GM12801 (cell line): ENCODE data around the gene AMER2.

Experiments
- TF ChIP-seq, protein P1 (sequence below): IDR thresholded peaks from one replicate; pipeline ENCODE4 v1.5.1; 2011; ENCODE audit warnings: control low read depth; ENCODE audit not compliant: insufficient read length; ENCODE audit errors: extremely low read depth

Gene AMER2

DNA sequence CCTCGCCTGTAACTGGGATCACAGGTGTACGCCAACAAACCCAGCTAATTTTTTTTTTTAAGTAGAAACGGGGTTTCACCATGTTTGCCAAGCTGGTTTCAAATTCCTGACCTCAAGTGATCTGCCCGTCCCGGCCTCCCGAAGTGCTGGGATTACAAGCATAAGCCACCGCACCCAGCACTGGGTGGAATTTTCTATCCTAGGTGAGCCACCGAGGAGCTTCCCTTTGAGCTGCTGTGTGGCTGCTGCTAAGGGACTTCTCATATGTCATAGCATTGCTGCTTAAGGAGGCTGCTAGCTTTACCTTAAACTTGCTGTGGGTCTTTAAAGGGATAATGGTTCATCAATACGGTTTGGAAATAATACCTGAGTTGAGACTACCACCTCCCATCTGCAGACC, 2.9 kb upstream of the AMER2 start:
- TF ChIP-seq, protein P1, sequence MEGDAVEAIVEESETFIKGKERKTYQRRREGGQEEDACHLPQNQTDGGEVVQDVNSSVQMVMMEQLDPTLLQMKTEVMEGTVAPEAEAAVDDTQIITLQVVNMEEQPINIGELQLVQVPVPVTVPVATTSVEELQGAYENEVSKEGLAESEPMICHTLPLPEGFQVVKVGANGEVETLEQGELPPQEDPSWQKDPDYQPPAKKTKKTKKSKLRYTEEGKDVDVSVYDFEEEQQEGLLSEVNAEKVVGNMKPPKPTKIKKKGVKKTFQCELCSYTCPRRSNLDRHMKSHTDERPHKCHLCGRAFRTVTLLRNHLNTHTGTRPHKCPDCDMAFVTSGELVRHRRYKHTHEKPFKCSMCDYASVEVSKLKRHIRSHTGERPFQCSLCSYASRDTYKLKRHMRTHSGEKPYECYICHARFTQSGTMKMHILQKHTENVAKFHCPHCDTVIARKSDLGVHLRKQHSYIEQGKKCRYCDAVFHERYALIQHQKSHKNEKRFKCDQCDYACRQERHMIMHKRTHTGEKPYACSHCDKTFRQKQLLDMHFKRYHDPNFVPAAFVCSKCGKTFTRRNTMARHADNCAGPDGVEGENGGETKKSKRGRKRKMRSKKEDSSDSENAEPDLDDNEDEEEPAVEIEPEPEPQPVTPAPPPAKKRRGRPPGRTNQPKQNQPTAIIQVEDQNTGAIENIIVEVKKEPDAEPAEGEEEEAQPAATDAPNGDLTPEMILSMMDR, result no peak

DNA sequence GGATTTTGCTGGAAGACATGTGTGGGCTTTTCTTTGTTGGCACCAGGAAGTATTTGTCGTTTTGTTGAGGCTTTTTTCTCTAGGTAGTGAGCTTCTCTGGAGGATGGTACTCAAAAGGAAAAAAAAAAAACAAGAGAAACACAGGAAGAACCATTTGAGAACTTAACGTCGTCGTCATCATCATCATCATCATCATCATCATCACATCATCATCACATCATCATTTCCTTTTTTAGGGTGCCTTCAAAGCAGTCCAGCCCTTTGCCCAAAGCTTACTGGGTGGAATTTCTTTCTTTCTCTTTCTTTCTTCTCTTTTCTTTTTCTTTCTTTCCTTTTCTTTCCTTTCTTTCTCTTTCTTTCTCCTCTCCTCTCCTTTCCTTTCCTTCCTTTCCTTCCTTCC, 2.2 kb upstream of the AMER2 start:
- TF ChIP-seq, protein P1, result no peak

DNA sequence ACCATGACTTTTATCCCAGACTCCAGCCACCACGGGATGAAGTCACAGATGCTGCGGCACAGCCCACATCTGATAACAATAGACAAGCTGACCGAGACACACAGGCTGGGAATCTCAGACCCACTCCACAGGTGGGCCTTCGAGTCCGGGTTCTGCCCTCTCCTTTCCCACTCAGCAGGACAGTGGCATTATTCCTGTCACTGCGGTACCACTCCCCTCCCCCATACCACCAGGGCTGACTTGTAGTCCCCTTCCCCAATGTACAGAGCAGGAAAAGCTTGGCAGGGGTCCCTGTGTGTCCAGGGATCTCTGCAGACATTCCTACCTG, 179 bp upstream of the AMER2 start:
- TF ChIP-seq, protein P1, result no peak

DNA sequence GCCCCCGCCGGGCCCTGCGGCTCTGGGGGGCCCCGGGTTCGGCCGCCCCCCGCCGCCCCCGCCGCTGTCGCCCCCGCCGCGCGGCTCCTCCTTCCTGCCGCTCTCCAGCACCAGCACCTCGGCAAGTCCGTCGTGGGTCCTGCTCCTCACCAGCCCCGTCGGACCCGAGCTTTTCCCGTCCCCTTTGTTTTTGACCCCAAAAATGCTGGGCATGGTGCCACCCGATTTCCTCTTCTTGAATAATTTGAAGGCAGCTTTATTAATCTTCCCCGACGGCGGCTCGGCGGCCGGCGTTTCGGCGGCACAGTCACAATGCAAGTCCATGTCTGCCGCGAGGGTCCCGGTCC, 945 bp downstream of the AMER2 start:
- TF ChIP-seq, protein P1, result no peak

DNA sequence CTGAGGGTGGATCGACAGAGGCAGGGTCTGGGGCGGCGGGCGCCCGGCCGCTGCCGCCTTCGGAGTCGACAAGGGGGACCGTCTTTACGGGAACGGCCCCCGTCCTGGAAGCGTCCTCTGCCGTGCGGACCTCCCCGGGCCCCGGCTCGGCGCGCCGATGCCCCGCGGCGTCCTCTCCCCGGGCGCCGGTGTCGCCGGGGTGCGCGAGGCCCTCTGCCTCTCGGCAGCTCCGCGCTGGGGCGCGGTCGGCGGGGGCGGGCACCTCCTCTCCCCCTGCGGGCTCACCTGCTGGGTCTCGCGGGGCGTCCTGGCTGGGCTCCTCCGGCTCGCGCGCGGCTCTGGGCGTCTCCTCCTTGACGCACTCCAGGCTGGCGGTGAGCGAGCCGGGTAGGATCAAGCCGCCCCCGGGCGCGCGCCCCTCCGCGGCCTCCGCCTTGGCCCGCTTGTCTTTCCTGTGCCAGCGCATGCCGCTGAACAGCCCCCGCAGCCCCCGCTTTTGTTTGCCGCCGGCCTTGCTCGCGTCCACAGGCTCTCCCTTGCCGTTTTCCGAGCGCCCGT, 1.5 kb downstream of the AMER2 start:
- TF ChIP-seq, protein P1, result no peak

DNA sequence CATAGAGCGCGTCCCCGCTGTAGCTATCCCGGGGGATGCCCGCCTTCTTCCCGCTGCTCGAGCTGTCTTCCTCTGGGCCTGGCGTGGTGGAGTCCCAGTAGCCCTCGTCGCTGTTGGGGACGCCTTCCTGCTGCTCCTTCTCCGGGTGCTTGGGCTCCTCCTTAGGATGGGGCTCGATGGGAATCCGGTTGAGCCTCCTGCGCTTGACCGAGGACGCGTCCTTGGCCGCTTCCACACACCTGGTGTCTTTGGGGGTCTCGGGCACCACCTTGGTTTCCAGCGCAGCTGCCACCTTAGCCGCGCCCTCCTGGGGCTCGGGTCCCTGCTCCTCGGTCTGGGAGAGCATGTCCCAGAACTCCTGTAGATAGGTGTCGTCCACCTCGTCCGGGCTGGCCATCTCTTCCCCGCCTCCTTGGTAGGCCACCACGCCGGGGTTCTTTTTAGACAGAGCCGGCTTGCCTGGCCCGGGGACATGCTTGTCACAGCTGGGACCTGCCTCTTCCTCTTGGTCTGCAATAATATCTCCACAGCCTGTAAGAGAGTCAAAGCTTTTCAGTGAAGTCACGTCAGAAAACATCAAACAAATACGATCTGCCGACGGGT, 2.0 kb downstream of the AMER2 start:
- TF ChIP-seq, protein P1, result no peak

DNA sequence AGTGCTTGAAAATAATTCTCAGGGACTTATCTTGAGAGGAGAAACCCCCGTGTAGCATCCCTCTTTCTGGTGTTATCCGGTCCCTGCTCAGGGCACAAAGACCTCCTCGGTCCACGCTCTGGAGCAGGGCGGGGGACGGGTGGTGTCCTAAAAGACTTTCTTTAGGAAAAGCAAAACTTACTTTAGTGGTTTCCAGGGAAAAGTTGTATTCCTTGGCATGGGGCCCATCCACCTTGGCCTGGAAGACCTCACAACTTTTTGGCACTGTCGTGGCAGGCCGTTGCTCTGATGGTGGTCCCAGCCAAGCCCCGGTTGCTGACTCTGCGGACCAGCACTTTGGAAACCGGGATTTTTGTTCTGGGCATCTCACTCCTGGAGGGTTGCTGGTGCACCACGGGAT, 2.7 kb downstream of the AMER2 start:
- TF ChIP-seq, protein P1, result no peak

DNA sequence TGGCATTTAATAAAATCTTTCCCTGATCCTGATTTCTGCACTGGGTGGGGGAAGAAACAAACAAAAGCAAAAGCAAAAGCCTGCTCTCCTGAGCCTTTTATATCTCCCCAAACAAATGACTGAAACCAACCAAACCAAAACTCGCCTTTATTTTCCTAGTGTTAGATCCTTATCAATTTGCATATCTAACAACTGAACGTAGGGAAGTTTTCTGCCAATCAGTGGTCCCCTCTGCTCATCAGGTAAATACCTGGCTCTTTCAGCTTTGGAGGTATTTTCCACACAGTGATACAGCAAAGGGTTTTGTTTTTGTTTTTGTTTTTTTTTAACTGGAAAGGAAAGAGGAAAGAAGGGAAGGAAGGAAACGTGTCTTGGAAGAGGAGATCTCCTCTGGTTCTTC, 3.3 kb downstream of the AMER2 start:
- TF ChIP-seq, protein P1, result no peak
